HepG2 (cell line): ENCODE results near the gene UCKL1. TPM values are rescaled to one million over a fixed set of nuclear protein-coding genes. Genes with fewer than 3 reads are reported as not detected.

Experiments
- ATAC-seq: fragments of 200-7000 bp; cut with Tn5 transposase; 3 replicates; pipeline ENCODE4 v1.9.1; 2020; ENCODE audit warnings: mild to moderate bottlenecking, moderate library complexity
- BruUV-seq: library from RNA; stranded (reverse); fragments of 400-500 nt; replicated peaks from 2 replicates; lab custom pipeline; 2021; lab: Mats Ljungman, UMichigan
- CTCF ChIA-PET: fragments of 300-600 bp; formaldehyde crosslinking; extraction: SDS; loops from one replicate; lab custom pipeline; 2021; ENCODE audit warnings: low total read pairs, inconsistent platforms, low intra/inter-chr PET ratio; lab: Yijun Ruan, JAX
- POLR2A ChIA-PET: fragments of 350-600 bp; sonication (Branson Sonifier 250); formaldehyde crosslinking; loops from one replicate; lab custom pipeline; 2020; ENCODE audit warnings: antibody characterized with exemption, inconsistent platforms; lab: Yijun Ruan, JAX
- DNase-seq: peaks from one replicate; pipeline ENCODE4 v3.0.0-alpha.2; 2015; ENCODE audit warnings: low spot score
- FAIRE-seq: peaks from 3 replicates; lab custom pipeline; 2011; peaks lifted over from hg19 to GRCh38; lab: Jason Lieb, UNC
- H2AFZ ChIP-seq: one replicate; pipeline ENCODE4 v1.6.1; 2011; ENCODE audit warnings: low read length, inconsistent platforms
- H3K27ac ChIP-seq: fragments of 300-600 bp; 3 replicates; pipeline ENCODE4 v1.8.0; 2011; ENCODE audit warnings: mixed run types, mild to moderate bottlenecking, mixed read lengths, low read length, inconsistent platforms; ENCODE audit not compliant: insufficient read depth; ENCODE audit errors: extremely low read length
- H3K27me3 ChIP-seq, 2 experiments: fragments of 200-600 bp in 1 of 2; 2 replicates in 1 of 2; 3 replicates in 1 of 2; pipeline versions ENCODE4 v1.6.0 to v1.8.0; 2011; ENCODE audit warnings: low read length in 2 of 2, mild to moderate bottlenecking in 2 of 2, moderate library complexity in 2 of 2, inconsistent platforms in 1 of 2; ENCODE audit not compliant: insufficient read depth in 2 of 2, control insufficient read depth in 1 of 2
- H3K36me3 ChIP-seq, 2 experiments: fragments of 200-600 bp in 1 of 2; replicated peaks in 1 of 2; 2 replicates in 1 of 2; 3 replicates in 1 of 2; pipeline versions ENCODE4 v1.5.1 to v1.8.0; 2011; ENCODE audit warnings: low read length in 2 of 2, inconsistent platforms in 1 of 2; ENCODE audit not compliant: insufficient read depth in 2 of 2, control insufficient read depth in 1 of 2
- H3K4me1 ChIP-seq: 2 replicates; pipeline ENCODE4 v1.5.1; 2012; ENCODE audit warnings: low read length, inconsistent platforms; ENCODE audit not compliant: insufficient read depth
- H3K4me2 ChIP-seq: 2 replicates; pipeline ENCODE4 v1.6.0; 2011; ENCODE audit warnings: low read depth, low read length, inconsistent platforms
- H3K4me3 ChIP-seq, 3 experiments: fragments of 200-600 bp in 1 of 3; sonication (generic), shearing (Covaris generic) in 1 of 3; replicated peaks in 1 of 3; 2 replicates each; pipeline ENCODE4 v1.5.1; 2011 to 2016; ENCODE audit warnings: low read length in 3 of 3, inconsistent platforms in 2 of 3, low read depth in 2 of 3, mild to moderate bottlenecking in 2 of 3, control low read depth in 1 of 3, mixed read lengths in 1 of 3; ENCODE audit not compliant: insufficient read depth in 1 of 3
- H3K79me2 ChIP-seq: one replicate; pipeline ENCODE4 v1.6.1; 2011; ENCODE audit warnings: low read length, inconsistent platforms; ENCODE audit not compliant: insufficient read depth
- H3K9ac ChIP-seq: 2 replicates; pipeline ENCODE4 v1.6.0; 2011; ENCODE audit warnings: mild to moderate bottlenecking, low read depth, low read length, inconsistent platforms; ENCODE audit not compliant: insufficient read depth
- H3K9me3 ChIP-seq: 2 replicates; pipeline ENCODE4 v1.5.1; 2012; ENCODE audit warnings: mild to moderate bottlenecking, low read length
- H4K20me1 ChIP-seq: 2 replicates; pipeline ENCODE4 v1.6.0; 2011; ENCODE audit warnings: inconsistent platforms, mild to moderate bottlenecking, low read length, moderate library complexity; ENCODE audit not compliant: insufficient read depth
- ELF1 ChIP-seq: sonication (generic); formaldehyde crosslinking; IDR thresholded peaks from 2 replicates; pipeline ENCODE4 v1.4.0; 2020; ENCODE audit warnings: missing genetic modification reagents
- GABPA ChIP-seq, 2 experiments: IDR thresholded peaks; 2 replicates each; pipeline ENCODE4 v1.6.1; 2011 to 2016; ENCODE audit warnings: low read depth in 2 of 2, low read length in 1 of 2, missing biosample characterization in 1 of 2, missing genetic modification characterization in 1 of 2
- HES4 ChIP-seq: sonication (generic); formaldehyde crosslinking; IDR thresholded peaks from 2 replicates; pipeline ENCODE4 v1.9.0; 2021; ENCODE audit warnings: mild to moderate bottlenecking, missing genetic modification reagents, borderline replicate concordance
- ONECUT2 ChIP-seq: sonication (generic); formaldehyde crosslinking; IDR thresholded peaks from 2 replicates; pipeline ENCODE4 v1.4.0; 2020; ENCODE audit warnings: missing genetic modification reagents
- POGK ChIP-seq: sonication (generic); formaldehyde crosslinking; conservative IDR thresholded peaks from 2 replicates; pipeline ENCODE4 v1.8.0; 2022; ENCODE audit warnings: mild to moderate bottlenecking, moderate library complexity, missing genetic modification reagents
- ZBTB7B ChIP-seq: sonication (generic); formaldehyde crosslinking; IDR thresholded peaks from 2 replicates; pipeline ENCODE4 v1.4.0; 2020; ENCODE audit warnings: missing genetic modification reagents
- ZNF251 ChIP-seq: sonication (generic); formaldehyde crosslinking; IDR thresholded peaks from 2 replicates; pipeline ENCODE4 v1.9.0; 2021; ENCODE audit warnings: mild to moderate bottlenecking, missing genetic modification reagents
- WGBS: methylation state at CpG from one replicate; pipeline ENCODE4 v1.1.6; 2017; ENCODE audit warnings: low lambda C conversion rate; 5-methylcytosine and 5-hydroxymethylcytosine counted together
- in situ Hi-C: cut with HindIII; loops from 2 replicates; pipeline ENCODE4 v1.10.0; 2017; ENCODE audit warnings: low pct_unique_long_range_greater_than_20kb; ENCODE audit not compliant: extremely low pct_ligation_motif_present
- intact Hi-C: fragments of 100-400 bp; cut with micrococcal nuclease; formaldehyde crosslinking; loops from one replicate; pipeline ENCODE4 v1.10.0; 2022; ENCODE audit not compliant: unreplicated experiment
- polyA plus RNA-seq, 8 experiments: library from polyadenylated mRNA; depleted of rRNA in 3 of 8; stranded (reverse) in 7 of 8; unstranded in 1 of 8; fragments of >200 nt; fragmentation: Illumina TruSeq in 4 of 8; extraction: Trizol in 4 of 8; gene quantifications; 2 replicates each; pipeline versions ENCODE4 v1.2.1 to v1.2.3, GENCODE V29; 2011 to 2016; ENCODE audit warnings: low read depth in 4 of 8, missing spikeins in 1 of 8, mixed read lengths in 1 of 8; ENCODE audit not compliant: insufficient read depth in 1 of 8
- total RNA-seq, 5 experiments: library from RNA; depleted of rRNA; stranded (reverse); fragments of >200 nt; fragmentation: Illumina TruSeq; extraction: Trizol; gene quantifications; 2 replicates each; pipeline ENCODE4 v1.2.3, GENCODE V29; 2016; ENCODE audit warnings: low read depth in 1 of 5

UCKL1 gene
- total and polyA plus RNA-seq, 2 of the 13 experiments (the other 11 are each of a cell fraction or from before 2014, with no cell fraction given): 50.2 to 126 TPM

- TF ChIP-seq POGK (CRISPR knock-in tag): no peak
Observed at GRCh38 chr20:63913768-63914167, 42.4 kb downstream of the UCKL1 start (continued).

- Histone ChIP-seq H3K4me1 (peaks cover 40% of the 10 kb centered on the region), H3K27me3 (no peaks in the 10 kb centered on the region), H3K79me2 (peaks cover 87% of the 10 kb centered on the region), H3K9me3 (no peaks in the 10 kb centered on the region), H3K9ac (no peak overlapping the region), H3K27ac (no peak overlapping the region), H3K4me3 (no peak overlapping the region), H3K36me3 (peaks cover 3 to 9% of the 10 kb centered on the region in 2 experiments; a peak in 3 of 5 replicates), H4K20me1 (peaks cover 42% of the 10 kb centered on the region), H3K4me2 (no peak overlapping the region), H2AFZ (no peak overlapping the region)
- 96% methylated on average over 12 of the region's 12 CpGs for WGBS
- DNase-seq (no peak), ATAC-seq (no peak), FAIRE-seq (no peak)
- ChIA-PET POLR2A (no interaction called here), CTCF (interaction anchor here (1.0 kb wide), 1 partner anchor 62 kb away, joined by 4 read pairs; no protein-coding TSS in a partner anchor)
- in situ Hi-C loops (no loop called here), intact Hi-C loops (no loop called here)
- TF ChIP-seq GABPA (IDR thresholded peaks at IDR 0.05; ENCODE audit: low read depth, low read length) (0 out of 2 replicates have a peak, but pooled peaks have one; percentile 11), GABPA (CRISPR knock-in tag; IDR thresholded peaks at IDR 0.05; ENCODE audit: low read depth) (no peak), ELF1 (CRISPR knock-in tag) (no peak), HES4 (CRISPR knock-in tag) (no peak), ZNF251 (CRISPR knock-in tag) (no peak), ZBTB7B (no peak), ONECUT2 (CRISPR knock-in tag) (no peak)
- BruUV-seq: no TSS peak
Observed at GRCh38 chr20:63911176-63911575, 45.0 kb downstream of the UCKL1 start.
